Stimulated activated CD4-positive, alpha-beta T cell treated with anti-CD3 and anti-CD28 coated beads, TNF-alpha, amount 100 ng/mL, for 1 hour (primary cell): Measurements from ENCODE around the gene SLC7A7.
"Not testable (repeated sequence)": the region's sequence is repeated elsewhere in the genome, so short reads cannot be mapped to it uniquely, and the experiment has no call there.

Experiments
- DNase-seq, 3 donors: peaks; one replicate each; pipeline ENCODE4 v3.0.0-alpha.2; 2020; ENCODE audit warnings: low read depth in 3 of 3, low spot score in 1 of 3

Gene SLC7A7

DNA sequence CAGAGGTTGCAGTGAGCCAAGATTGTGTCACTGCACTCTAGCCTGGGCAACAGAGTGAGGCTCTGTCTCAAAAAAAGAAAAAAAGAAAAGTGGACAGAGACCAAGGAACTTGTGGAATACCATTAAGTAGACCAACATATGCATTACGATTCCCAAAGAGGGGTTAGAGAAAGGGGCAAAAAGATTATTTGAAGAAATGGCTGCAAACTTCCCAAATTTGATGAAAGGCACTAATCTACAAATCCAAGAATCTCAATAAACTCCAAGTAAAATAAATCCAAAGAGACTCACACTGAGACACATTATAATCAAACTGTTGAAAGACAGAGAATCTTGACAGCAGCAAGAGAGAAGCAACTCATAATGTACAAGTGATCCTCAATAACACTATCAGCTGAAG is 53.5 kb downstream of the SLC7A7 start:
- no peak for DNase-seq

DNA sequence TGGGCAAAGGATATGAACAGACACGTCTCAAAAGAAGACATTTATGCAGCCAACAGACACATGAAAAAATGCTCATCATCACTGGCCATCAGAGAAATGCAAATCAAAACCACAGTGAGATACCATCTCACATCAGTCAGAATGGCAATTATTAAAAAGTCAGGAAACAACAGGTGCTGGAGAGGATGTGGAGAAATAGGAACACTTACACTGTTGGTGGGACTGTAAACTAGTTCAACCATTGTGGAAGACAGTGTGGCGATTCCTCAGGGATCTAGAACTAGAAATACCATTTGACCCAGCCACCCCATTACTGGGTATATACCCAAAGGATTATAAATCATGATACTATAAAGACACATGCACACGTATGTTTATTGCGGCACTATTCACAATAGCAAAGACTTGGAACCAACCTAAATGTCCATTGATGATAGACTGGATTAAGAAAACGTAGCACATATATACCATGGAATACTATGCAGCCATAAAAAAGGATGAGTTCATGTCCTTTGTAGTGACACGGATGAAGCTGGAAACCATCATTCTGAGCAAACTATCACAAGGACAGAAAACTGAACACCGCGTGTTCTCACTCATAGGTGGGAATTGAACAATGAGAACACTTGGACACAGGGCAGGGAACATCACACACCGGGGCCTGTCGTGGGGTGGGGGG is 57.1 kb downstream of the SLC7A7 start:
- not testable (repeated sequence) for DNase-seq

DNA sequence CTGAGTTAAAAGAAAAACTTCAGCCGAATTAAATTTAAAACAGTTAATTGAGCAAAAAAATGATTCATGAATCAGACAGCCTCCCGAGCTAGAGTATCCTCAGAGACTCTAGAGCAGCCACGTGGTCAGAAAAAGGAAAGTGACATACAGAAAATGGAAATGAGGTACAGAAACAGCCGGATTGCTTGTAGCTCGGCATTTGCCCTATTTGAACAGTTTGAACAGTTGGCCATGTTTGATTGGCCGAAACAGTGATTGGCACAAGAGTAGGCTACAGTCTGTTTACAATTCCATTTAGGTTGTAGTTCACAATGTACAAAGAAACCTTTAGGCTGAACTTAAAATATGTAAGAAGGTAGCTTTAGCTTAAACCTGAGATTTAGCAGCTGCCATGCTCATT is 61.6 kb downstream of the SLC7A7 start:
- no peak for DNase-seq

DNA sequence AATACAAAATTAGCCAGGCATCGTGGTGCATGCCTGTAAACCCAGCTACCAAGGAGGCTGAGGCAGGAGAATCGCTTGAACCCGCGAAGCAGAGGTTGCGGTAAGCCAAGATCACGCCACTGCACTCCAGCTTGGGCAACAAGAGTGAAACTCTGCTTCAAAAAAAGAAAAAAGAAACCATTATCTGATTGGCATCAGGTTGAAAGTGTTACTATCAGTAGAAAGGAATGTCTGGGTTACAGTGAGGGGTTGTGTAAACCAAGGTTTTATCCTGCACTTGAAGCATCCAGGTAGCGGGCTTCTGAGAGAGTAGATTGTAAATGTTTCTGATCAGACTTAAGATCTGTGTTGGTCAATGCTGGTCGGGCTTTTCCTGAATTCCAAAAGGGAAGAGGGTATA is 62.8 kb downstream of the SLC7A7 start:
- no peak for DNase-seq

DNA sequence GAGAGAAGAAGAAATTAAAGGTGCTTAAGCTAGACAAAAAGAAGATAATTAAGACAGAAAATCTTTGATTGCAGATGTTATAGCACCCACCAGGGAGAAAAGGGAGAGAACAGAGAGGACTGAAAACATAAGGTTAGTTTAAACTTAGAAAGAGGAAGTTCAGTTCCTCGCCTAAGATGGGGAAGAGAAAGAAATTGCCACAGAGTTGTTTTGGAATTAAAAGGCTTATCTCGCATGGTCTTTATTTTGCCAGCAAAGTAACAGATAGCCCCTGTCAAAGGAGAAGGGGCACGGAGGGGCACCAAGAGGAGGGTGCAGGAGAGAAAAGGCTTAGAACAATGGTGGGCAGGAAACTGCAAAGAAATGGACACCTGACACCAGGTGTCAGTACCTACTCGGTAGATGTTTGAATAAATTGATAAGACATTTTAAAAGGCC is 66.6 kb downstream of the SLC7A7 start:
- no peak for DNase-seq

DNA sequence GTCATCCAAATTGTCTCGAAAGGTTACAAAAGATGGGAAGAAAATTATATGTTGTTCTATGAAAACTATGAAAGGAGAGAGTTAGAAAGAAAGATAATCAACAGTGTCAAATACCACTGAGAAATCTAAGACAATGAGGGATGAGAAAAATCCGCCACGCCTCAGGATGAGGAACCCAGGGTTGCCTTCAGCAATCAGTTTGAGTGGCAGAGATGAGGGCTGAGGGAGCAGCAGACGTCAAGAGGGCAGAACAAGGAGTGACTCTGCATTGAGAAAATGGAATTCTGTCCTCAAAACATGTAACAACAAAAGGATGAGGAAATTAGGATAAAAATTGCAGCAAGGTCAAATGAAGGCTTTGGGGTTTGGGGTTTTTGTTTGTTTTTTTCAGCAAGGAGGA is 67.0 kb downstream of the SLC7A7 start:
- no peak for DNase-seq

DNA sequence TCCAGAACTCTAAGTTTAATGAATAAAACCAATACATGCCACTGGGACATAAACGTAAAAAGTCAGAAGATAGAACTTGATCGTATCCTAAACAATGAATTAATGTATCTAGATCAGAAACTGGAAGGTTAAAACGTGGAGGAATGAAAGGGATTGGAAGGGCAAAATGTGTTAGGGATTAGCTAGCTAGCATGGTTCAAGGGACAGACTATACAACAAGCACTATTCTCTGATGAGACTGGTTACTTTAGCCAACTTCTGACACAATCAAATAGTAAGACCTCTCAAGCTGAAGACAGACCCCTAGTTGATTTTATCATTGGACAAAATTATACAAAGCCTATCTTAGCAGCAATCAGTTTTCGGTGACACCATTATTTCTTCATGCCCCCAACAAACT is 67.5 kb downstream of the SLC7A7 start:
- no peak for DNase-seq

DNA sequence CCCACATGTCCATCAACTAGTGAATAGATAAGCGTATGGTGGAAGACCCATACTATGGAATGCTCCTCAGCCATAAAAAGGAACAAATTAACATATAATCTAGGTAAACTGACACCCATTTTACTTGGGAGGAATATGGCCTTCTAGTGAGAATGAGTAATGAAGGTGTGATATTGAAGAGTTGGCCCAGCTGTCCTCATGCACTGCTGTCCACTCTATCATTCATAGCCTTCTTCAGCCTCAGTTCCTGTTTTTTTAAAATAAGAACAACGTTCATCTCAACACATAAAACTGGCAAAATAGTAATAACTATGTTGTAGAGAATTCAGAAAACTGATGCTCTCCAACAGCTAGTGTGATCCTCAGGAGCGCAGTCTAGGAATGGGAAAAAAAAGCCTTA is 75.2 kb downstream of the SLC7A7 start:
- DNase-seq, result no peak

DNA sequence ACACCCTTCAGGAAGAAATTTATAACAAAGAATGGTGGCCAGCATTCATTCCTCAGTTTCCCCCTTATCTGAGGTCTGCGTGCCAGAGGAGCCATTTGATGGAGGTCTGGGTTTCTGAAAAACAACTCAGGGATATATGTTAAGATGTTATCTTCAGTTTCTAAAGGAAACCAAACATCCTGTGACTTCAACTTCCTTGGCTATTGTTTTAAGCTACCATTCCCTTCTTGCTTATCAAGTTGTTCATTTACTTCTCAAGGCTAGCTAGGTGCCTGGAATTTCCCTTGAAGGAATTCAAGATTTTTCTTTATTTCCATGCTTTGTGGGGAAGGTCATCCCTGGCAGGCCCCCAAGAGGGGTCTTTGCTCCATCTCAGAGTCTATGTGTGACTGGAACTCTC is 75.8 kb downstream of the SLC7A7 start:
- no peak for DNase-seq

DNA sequence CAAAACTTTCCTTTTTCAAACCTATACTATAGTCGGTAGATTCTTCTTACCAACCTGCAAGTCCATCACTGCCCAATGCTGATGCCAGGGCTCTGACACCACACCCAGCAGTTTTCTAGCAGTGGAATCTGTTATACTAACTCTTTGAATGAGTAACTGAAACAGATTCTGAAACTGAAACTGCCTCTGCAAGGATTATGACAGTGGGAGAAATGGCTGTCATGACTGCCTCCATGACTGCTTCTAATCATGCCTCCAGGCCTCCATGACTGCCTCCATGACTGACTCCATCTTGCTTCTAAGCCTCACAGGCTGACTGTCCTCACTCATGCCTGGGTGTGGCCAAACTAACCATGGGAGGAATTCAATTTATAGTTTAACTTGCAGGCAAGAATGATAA is 78.2 kb downstream of the SLC7A7 start:
- no peak for DNase-seq

DNA sequence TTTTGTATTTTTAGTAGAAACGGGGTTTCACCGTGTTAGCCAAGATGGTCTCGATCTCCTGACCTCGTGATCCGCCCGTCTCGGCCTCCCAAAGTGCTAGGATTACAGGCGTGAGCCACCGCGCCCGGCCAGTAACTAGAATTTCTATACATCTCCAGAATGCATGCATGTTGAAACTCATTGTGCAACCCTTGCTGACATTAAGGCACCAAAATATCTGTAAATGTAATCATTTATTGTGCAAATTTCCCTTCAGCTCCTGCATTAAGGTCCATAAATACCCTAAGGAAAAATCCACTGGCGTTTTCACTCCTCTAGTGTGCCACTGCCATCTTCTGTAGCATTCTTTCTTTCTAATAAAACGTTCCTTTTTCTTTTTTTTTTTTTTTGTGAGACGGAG is 78.9 kb downstream of the SLC7A7 start:
- DNase-seq, result not testable (repeated sequence)

DNA sequence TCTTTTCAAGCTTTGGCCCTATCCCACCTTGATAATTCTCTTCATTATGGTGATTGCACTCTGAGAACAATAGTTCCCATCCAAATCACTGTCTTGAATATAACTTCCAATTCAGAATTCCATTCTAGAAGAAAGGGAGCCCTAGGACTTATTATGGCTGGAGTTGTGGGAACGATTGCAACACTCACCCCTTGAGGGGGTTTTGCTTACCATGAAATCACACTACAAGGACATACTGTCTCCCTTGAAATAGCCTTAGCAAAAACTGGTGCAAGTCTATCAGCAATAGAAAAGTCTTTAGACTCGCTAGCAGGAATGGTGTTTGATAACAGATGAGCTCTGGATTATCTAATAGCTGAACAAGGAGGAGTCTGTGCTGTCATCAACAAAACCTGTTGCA is 80.1 kb downstream of the SLC7A7 start:
- DNase-seq, result no peak

DNA sequence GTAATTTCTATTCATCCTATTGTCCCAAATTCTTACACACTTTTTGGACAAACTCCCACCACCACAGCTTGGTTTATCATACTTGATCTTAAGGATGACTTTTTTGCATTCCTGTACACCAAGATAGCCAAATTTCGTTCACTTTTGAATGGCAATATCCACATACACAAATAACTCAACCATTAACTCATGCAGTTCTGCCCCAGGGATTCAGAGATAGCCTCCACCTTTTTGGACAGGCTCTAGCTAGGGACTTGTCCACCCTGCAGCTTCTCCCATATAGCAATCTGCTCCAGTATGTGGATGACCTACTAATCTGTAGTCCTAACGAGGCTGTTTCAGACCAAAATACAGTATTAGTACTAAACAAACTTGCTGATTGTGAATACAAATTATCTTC is 81.4 kb downstream of the SLC7A7 start:
- DNase-seq, result no peak

DNA sequence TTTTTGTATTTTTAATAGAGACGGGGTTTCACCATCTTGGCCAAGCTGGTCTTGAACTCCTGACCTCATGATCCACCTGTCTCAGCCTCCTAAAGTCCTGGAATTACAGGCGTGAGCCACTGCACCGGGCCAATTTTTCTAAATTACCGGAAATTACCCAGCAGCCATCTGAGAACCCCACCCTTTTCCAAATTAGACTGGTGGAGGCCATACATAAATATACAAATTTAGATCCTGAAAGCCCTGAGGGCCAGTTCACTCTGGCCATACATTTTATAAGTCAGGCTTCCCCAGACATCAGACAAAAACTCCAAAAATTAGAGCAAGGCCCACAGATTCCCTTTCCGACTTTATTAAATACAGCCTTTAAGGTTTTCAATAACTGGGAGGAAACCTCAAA is 83.2 kb downstream of the SLC7A7 start:
- DNase-seq, result not testable (repeated sequence)

DNA sequence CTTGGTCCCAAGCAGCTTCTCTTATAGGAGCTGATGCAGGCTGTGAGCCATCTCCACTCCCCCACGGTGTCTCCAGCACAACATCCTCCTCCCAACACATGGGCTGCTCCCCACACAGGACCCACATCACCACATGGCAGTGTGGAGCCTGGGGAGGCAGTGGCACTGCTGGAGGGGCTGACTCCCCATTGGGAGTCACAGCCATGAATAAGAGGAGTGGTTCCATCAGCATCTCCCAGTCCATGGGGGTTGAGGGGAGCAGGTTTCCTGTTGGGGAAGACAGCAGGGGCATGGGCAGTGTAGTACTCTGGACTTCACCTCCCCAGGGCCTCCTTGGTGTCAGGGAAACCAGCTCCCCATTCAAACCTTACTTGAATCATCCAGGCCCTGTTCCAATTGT is 89.2 kb downstream of the SLC7A7 start:
- no peak for DNase-seq

DNA sequence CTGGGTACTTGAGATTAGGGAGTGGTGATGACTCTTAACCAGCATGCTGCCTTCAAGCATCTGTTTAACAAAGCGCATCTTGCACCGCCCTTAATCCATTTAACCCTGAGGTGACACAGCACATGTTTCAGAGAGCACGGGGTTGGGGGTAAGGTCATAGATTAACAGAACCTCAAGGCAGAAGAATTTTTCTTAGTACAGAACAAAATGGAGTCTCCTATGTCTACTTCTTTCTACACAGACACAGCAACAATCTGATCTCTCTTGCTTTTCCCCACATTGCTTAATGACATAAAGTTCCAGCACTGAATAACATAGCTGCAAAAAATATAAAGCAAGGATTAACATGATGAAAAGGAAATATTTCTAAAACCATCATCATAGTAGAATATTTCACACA is 89.9 kb downstream of the SLC7A7 start:
- not testable (repeated sequence) for DNase-seq

DNA sequence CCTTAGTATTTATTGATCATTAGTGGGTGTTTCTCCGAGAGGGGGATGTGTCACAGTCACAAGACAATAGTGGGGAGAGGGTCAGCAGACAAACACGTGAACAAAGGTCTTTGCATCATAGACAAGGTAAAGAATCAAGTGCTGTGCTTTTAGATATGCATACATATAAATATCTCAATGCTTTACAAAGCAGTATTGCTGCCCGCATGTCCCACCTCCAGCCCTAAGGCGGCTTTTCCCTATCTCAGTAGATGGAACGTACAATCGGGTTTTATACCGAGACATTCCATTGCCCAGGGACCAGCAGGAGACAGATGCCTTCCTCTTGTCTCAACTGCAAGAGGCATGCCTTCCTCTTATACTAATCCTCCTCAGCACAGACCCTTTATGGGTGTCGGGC is 90.4 kb downstream of the SLC7A7 start:
- DNase-seq, result not testable (repeated sequence)

DNA sequence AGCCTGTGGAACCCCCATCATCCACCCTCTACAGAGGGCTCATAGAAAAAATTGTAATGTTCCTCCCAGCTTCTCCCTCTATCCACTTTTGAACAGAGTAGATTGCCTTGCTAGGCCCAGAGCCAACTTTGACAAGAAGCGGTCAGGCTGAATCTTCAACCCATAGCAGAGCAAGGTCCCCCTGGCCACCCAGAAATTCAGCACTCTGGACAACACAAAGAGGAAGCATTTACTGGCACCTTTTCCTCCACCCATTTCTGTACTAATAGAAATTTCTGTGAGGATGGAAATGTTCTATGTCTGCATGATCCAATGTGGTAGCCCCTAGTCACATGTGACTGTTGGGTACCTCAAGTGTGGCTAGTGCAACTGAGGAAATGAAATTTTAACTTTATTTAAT is 91.4 kb downstream of the SLC7A7 start:
- DNase-seq, result no peak
